ENCODE results near the gene ZNF488.

Gene ZNF488

GRCh38 chr10:47370015-47370767 lies 13.9 kb downstream of the ZNF488 start:
- no peaks in the 10 kb centered on the region for H3K9me2 ChIP-seq (ENCODE audit: low read depth, low read length)
- H3K9me3 ChIP-seq (ENCODE audit: low read length), result no peaks in the 10 kb centered on the region
- no peak overlapping the region for H3K4me2 ChIP-seq (ENCODE audit: low read length)
- no peaks in the 10 kb centered on the region for H3F3A ChIP-seq (ENCODE audit: insufficient read depth, low read length)
- no peaks in the 10 kb centered on the region for H4K20me1 ChIP-seq (ENCODE audit: insufficient read depth, low read length)
- TF ChIP-seq CTCF (IDR thresholded peaks at IDR 0.05; ENCODE audit: low read length) (no peak), EZH2 (IDR thresholded peaks at IDR 0.05; ENCODE audit: borderline replicate concordance, low read length) (no peak)
- H3K4me1 ChIP-seq (ENCODE audit: insufficient read depth, low read length, severe bottlenecking), result no peaks in the 10 kb centered on the region
- no peak overlapping the region for H3K27ac ChIP-seq (ENCODE audit: low read depth, low read length, poor library complexity, severe bottlenecking)
- H3K4me3 ChIP-seq (ENCODE audit: low read depth, low read length, poor library complexity, severe bottlenecking), result no peak overlapping the region
- H3K9ac ChIP-seq (ENCODE audit: low read length), result no peak overlapping the region
- H3K27me3 ChIP-seq (ENCODE audit: insufficient read depth, low read length), result no peaks in the 10 kb centered on the region
- no peak overlapping the region for H2AFZ ChIP-seq (ENCODE audit: low read length)
- H3K79me2 ChIP-seq (ENCODE audit: insufficient read depth, low read length), result no peaks in the 10 kb centered on the region
- no peaks in the 10 kb centered on the region for H3K36me3 ChIP-seq (ENCODE audit: insufficient read depth, low read length)

DNA sequence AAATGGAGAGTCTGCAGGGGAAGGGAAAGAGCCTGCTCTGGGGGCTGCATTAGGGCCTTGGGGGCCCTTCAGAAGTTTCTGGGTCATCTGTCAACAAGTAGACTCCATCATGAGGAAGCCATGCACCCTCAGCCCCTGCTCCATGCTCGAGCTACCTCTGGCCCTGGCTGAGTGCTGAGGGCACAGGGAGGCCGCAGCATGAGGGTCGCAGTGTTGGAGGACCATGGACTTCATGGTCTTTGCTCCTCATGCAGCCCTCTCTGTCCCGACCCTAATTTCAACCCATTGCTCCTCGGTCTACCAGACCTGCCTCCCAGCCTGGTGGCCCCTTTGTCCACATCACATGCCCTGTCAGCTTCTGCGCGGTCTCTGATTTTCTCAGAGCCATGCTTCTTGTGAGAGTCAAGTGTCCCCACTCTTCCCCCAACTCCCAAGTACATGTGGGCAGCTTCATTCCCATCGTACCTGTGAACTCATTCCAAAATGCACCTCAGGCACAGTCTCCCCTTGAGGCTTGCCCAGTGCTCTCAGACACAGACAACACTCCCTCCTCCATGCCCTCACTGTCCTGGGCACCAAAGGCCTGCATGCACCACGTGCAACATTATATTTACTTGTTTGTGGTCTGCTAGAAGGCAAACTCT lies 14.7 kb downstream of the ZNF488 start:
- Histone ChIP-seq H3K9me2 (ENCODE audit: low read depth, low read length) (no peaks in the 10 kb centered on the region), H3K4me3 (ENCODE audit: low read depth, low read length, poor library complexity, severe bottlenecking) (no peak overlapping the region), H3K27ac (ENCODE audit: low read depth, low read length, poor library complexity, severe bottlenecking) (no peak overlapping the region), H3K4me1 (ENCODE audit: insufficient read depth, low read length, severe bottlenecking) (no peaks in the 10 kb centered on the region), H3K4me2 (ENCODE audit: low read length) (no peak overlapping the region), H3K79me2 (ENCODE audit: insufficient read depth, low read length) (no peaks in the 10 kb centered on the region), H3K9ac (ENCODE audit: low read length) (no peak overlapping the region), H4K20me1 (ENCODE audit: insufficient read depth, low read length) (no peaks in the 10 kb centered on the region), H3K36me3 (ENCODE audit: insufficient read depth, low read length) (no peaks in the 10 kb centered on the region), H3K9me3 (ENCODE audit: low read length) (no peaks in the 10 kb centered on the region), H3K27me3 (ENCODE audit: insufficient read depth, low read length) (no peaks in the 10 kb centered on the region), H2AFZ (ENCODE audit: low read length) (no peak overlapping the region), H3F3A (ENCODE audit: insufficient read depth, low read length) (no peaks in the 10 kb centered on the region)
- TF ChIP-seq EZH2 (IDR thresholded peaks at IDR 0.05; ENCODE audit: borderline replicate concordance, low read length) (no peak), CTCF (IDR thresholded peaks at IDR 0.05; ENCODE audit: low read length) (no peak)

GRCh38 chr10:47368431-47369180 lies 15.5 kb downstream of the ZNF488 start:
- no peak overlapping the region for H3K4me3 ChIP-seq (ENCODE audit: low read depth, low read length, poor library complexity, severe bottlenecking)
- H3K9me3 ChIP-seq (ENCODE audit: low read length), result no peaks in the 10 kb centered on the region
- no peaks in the 10 kb centered on the region for H3K4me1 ChIP-seq (ENCODE audit: insufficient read depth, low read length, severe bottlenecking)
- H3K79me2 ChIP-seq (ENCODE audit: insufficient read depth, low read length), result no peaks in the 10 kb centered on the region
- H3K9ac ChIP-seq (ENCODE audit: low read length), result no peak overlapping the region
- H3F3A ChIP-seq (ENCODE audit: insufficient read depth, low read length), result no peaks in the 10 kb centered on the region
- TF ChIP-seq CTCF (IDR thresholded peaks at IDR 0.05; ENCODE audit: low read length) (no peak), EZH2 (IDR thresholded peaks at IDR 0.05; ENCODE audit: borderline replicate concordance, low read length) (no peak)
- no peaks in the 10 kb centered on the region for H3K27me3 ChIP-seq (ENCODE audit: insufficient read depth, low read length)
- no peak overlapping the region for H3K27ac ChIP-seq (ENCODE audit: low read depth, low read length, poor library complexity, severe bottlenecking)
- no peaks in the 10 kb centered on the region for H3K9me2 ChIP-seq (ENCODE audit: low read depth, low read length)
- no peaks in the 10 kb centered on the region for H3K36me3 ChIP-seq (ENCODE audit: insufficient read depth, low read length)
- no peak overlapping the region for H2AFZ ChIP-seq (ENCODE audit: low read length)
- no peak overlapping the region for H3K4me2 ChIP-seq (ENCODE audit: low read length)
- H4K20me1 ChIP-seq (ENCODE audit: insufficient read depth, low read length), result no peaks in the 10 kb centered on the region
